Mucosa of stomach (tissue), 1 donor: Measurements from ENCODE around the gene PYROXD2.

ENCODE experiments used
- H3K27me3 ChIP-seq: one replicate; pipeline ENCODE4 v1.7.0; 2013; ENCODE audit warnings: mild to moderate bottlenecking, low read length; ENCODE audit not compliant: control insufficient read depth, insufficient read depth
- H3K36me3 ChIP-seq: one replicate; pipeline ENCODE4 v1.7.0; 2013; ENCODE audit warnings: low read length; ENCODE audit not compliant: control insufficient read depth, insufficient read depth
- H3K4me1 ChIP-seq: one replicate; pipeline ENCODE4 v1.7.0; 2013; ENCODE audit warnings: mild to moderate bottlenecking, low read length; ENCODE audit not compliant: control insufficient read depth, insufficient read depth
- H3K4me3 ChIP-seq: one replicate; pipeline ENCODE4 v1.7.0; 2013; ENCODE audit warnings: low read length
- H3K9ac ChIP-seq: one replicate; pipeline ENCODE4 v1.7.0; 2013; ENCODE audit warnings: mild to moderate bottlenecking, low read length, moderate library complexity
- H3K9me3 ChIP-seq: one replicate; pipeline ENCODE4 v1.7.0; 2013; ENCODE audit warnings: mild to moderate bottlenecking, low read length, moderate library complexity; ENCODE audit not compliant: control insufficient read depth
- donor health status: Pancreatic carcinoma.

PYROXD2 gene

DNA sequence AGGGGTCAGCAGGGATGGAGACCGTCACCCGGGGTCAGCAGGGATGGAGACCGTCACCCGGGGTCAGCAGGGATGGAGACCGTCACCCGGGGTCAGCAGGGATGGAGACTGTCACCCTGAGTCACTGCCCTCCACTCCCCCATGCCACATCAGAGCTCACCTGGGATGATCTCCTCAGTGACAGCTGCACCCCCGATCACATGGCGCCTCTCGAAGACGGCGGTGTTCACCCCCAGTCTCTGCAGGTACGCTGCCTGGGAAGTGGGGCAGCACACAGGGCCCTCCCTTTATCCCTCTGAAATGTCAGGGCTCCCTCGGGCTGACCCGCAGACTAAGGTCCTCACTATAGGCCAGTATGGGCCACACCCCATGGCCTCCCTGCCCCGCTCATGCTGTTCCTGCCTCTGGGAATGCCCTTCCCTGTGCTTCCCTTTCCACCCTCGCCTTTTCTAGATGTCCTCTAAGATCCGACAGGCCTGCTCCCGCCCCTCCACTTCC, 7.2 kb downstream of the PYROXD2 start:
- H3K4me3 ChIP-seq = no peak overlapping the region
- no peaks in the 10 kb centered on the region for H3K9me3 ChIP-seq
- no peaks in the 10 kb centered on the region for H3K36me3 ChIP-seq
- no peak overlapping the region for H3K9ac ChIP-seq
- peaks cover 34% of the 10 kb centered on the region for H3K4me1 ChIP-seq
- no peaks in the 10 kb centered on the region for H3K27me3 ChIP-seq

- Histone ChIP-seq H3K36me3 (no peaks in the 10 kb centered on the region), H3K4me1 (peaks cover 41% of the 10 kb centered on the region), H3K27me3 (no peaks in the 10 kb centered on the region), H3K9ac (no peak overlapping the region), H3K4me3 (no peak overlapping the region), H3K9me3 (no peaks in the 10 kb centered on the region)
Measured at GRCh38 chr10:98407017-98407743, 7.8 kb downstream of the PYROXD2 start.

DNA sequence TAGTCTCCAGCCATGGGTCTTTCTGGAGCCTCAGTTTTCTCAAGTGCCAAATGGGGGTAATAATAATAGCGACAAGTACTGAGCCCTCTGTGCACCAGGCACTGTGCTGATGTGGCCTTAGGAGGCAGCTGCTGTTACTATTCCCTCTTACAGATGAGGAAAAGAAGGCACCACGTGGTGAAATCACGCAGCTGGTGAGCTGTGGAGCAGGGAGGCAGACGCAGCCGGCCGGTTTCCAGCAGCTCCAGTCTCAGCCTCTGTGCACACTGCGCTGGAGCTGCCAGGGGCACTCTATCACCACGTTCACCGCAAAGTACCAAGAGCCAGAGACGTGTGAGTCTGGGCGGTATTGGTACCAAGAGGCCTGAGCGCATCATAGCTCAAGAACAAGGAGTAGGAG, 9.6 kb downstream of the PYROXD2 start:
- H3K9me3 ChIP-seq = no peaks in the 10 kb centered on the region
- no peaks in the 10 kb centered on the region for H3K36me3 ChIP-seq
- H3K4me1 ChIP-seq = peaks cover 44% of the 10 kb centered on the region
- no peak overlapping the region for H3K4me3 ChIP-seq
- H3K27me3 ChIP-seq = no peaks in the 10 kb centered on the region
- H3K9ac ChIP-seq = no peak overlapping the region

GRCh38 chr10:98404571-98405359, 10.2 kb downstream of the PYROXD2 start:
- H3K36me3 ChIP-seq = no peaks in the 10 kb centered on the region
- H3K4me3 ChIP-seq = no peak overlapping the region
- H3K4me1 ChIP-seq = peaks cover 44% of the 10 kb centered on the region
- no peaks in the 10 kb centered on the region for H3K9me3 ChIP-seq
- H3K27me3 ChIP-seq = no peaks in the 10 kb centered on the region
- peak overlapping the region; percentile 42 for H3K9ac ChIP-seq

DNA sequence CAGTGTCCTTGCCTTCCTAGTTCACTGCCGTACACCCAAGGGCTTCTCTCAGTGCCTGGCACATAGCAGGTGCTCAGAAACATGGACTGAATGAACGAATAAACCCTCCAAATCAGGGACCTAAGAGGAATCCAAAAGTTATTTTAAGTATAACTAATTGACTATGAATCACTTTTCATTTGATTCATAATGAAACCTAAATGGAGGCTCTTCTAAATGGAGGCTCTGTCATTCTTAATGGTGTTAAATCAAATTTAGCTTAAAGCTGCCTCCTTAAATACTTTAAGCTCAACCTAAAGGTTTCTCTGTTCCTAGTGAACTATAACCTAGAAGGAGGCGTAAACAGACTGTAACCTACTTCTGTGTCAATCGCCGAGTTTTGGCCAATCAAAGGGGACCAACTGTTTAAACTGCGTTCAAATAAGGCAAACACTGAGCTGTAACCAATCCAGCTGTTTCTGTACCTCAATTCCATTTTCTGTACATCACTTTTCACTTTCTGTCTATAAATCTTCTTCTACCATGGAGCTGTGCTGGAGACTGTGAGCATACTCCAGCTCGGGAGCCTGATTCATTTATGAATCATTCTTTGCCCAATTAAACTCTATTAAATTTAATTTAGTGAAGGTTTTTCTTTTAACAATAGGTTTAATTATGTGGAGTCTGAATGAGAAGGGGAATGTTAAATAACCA, 11.0 kb downstream of the PYROXD2 start:
- peak overlapping the region; percentile 42 for H3K9ac ChIP-seq
- no peak overlapping the region for H3K4me3 ChIP-seq
- H3K36me3 ChIP-seq = no peaks in the 10 kb centered on the region
- H3K27me3 ChIP-seq = no peaks in the 10 kb centered on the region
- H3K4me1 ChIP-seq = peaks cover 44% of the 10 kb centered on the region
- H3K9me3 ChIP-seq = no peaks in the 10 kb centered on the region

DNA sequence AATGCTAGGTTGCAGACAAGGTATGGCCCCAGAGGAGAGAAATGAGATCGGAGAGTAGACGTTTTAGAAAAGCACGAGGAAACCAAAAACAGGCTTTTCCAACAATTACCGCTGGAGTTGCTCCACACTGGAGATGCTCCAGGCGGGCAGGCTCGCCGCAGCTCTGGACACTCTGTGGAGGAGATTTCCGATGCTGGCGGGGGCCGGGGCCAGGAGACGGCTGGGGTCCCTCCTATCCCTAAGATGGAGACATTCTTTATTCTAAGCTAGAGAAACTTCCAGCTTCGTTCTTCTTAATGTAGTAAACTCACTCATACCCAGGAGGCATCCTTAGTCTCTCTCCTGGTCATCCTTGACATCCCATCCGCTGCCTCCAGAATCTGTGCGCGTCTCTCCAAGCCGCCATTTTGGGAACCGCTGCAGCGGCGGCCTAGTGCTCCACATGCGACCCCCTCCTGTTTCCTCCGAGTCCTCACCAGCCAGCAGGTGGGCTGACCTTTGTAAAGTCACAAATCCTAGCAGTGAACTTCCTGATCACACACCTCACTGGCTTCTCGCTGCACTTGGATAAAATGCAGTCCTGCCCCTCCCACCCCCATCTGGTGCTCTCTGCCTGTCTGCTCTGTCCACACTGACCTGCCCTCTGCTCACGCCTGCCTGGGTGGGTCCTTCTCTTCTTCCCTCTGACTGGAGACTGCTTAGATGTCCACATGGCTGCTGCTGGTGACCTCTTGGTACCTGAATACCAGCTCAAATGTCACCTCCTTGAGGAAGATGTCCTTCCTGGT, 11.9 kb downstream of the PYROXD2 start:
- H3K4me3 ChIP-seq = no peak overlapping the region
- no peaks in the 10 kb centered on the region for H3K36me3 ChIP-seq
- H3K4me1 ChIP-seq = peaks cover 44% of the 10 kb centered on the region
- no peaks in the 10 kb centered on the region for H3K9me3 ChIP-seq
- H3K27me3 ChIP-seq = no peaks in the 10 kb centered on the region
- no peak overlapping the region for H3K9ac ChIP-seq

- peaks cover 44% of the 10 kb centered on the region for H3K4me1 ChIP-seq
- H3K4me3 ChIP-seq = no peak overlapping the region
- H3K27me3 ChIP-seq = no peaks in the 10 kb centered on the region
- H3K9ac ChIP-seq = no peak overlapping the region
- H3K36me3 ChIP-seq = no peaks in the 10 kb centered on the region
- no peaks in the 10 kb centered on the region for H3K9me3 ChIP-seq
Measured at GRCh38 chr10:98402478-98402877, 12.5 kb downstream of the PYROXD2 start.

GRCh38 chr10:98400482-98400881, 14.5 kb downstream of the PYROXD2 start:
- H3K36me3 ChIP-seq = no peaks in the 10 kb centered on the region

GRCh38 chr10:98399784-98400183, 15.2 kb downstream of the PYROXD2 start:
- H3K9me3 ChIP-seq = no peaks in the 10 kb centered on the region
- H3K27me3 ChIP-seq = no peaks in the 10 kb centered on the region
- no peak overlapping the region for H3K4me3 ChIP-seq
- peaks cover 28% of the 10 kb centered on the region for H3K4me1 ChIP-seq
- H3K36me3 ChIP-seq = no peaks in the 10 kb centered on the region
- H3K9ac ChIP-seq = no peak overlapping the region

More at GRCh38 chr10:98400482-98400881, 14.5 kb downstream of the PYROXD2 start:
- Histone ChIP-seq H3K27me3 (no peaks in the 10 kb centered on the region), H3K9me3 (no peaks in the 10 kb centered on the region), H3K4me3 (no peak overlapping the region), H3K9ac (no peak overlapping the region), H3K4me1 (peaks cover 35% of the 10 kb centered on the region)

DNA sequence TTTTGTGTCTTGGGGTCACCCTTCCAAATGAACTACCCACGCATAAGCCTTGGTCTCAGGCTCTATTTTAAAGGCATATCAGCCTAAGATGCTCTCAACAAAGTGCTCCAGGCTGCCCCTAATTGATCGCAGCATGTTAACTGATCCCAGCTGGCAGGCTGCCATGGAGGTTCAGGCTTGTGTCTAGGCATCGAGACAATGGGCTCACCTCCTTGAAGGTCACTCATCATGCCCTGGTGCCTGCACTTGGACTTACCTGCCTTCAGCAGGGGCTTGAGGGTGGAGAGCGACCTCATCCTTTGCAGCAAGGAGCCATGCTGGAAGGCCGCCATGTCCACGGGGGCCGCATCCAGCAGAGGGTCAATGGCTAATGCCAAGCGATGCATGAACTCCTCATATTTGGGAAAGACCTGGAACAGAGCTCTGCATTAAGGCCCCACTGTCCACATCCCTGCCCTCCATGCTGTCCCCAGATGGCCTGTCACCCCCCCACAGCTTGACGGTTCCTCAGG, 17.8 kb downstream of the PYROXD2 start:
- no peaks in the 10 kb centered on the region for H3K9me3 ChIP-seq
- no peak overlapping the region for H3K9ac ChIP-seq
- peaks cover 3% of the 10 kb centered on the region for H3K4me1 ChIP-seq
- no peaks in the 10 kb centered on the region for H3K36me3 ChIP-seq
- no peaks in the 10 kb centered on the region for H3K27me3 ChIP-seq
- H3K4me3 ChIP-seq = no peak overlapping the region
